Measurements from ENCODE around the gene EMC10. TPM values are rescaled to one million over a fixed set of nuclear protein-coding genes. Genes with fewer than 3 reads are reported as not detected.

The EMC10 gene
- total and polyA plus RNA-seq, 2 experiments from 2014 or later = 35.6 to 160 TPM

- Histone ChIP-seq H3K4me2 (peak overlapping the region; percentile 75), H2AFZ (peak overlapping the region; percentile 47), H4K20me1 (ENCODE audit: insufficient read depth, poor library complexity, severe bottlenecking) (no peaks in the 10 kb centered on the region), H3K9me2 (replicated peaks; ENCODE audit: insufficient read depth) (no peaks in the 10 kb centered on the region), H3K27me3 (no peaks in the 10 kb centered on the region), H3K27ac (peak overlapping the region; percentile 76), H3K4me3 (no peak overlapping the region), H3K9me3 (ENCODE audit: low read depth) (no peaks in the 10 kb centered on the region), H3K79me2 (no peaks in the 10 kb centered on the region), H3K36me3 (replicated peaks; ENCODE audit: insufficient read depth, low read depth) (no peaks in the 10 kb centered on the region), H3K4me1 (ENCODE audit: insufficient read depth) (peaks cover 5% of the 10 kb centered on the region)
- 95% methylated on average over 34 of the region's 36 CpGs for WGBS (ENCODE audit: low lambda C conversion rate, missing lambda C conversion rate)
- no peak for TF ChIP-seq EZH2 (IDR thresholded peaks at IDR 0.05; ENCODE audit: borderline replicate concordance)
- TF ChIP-seq EZH2phosphoT487 (IDR thresholded peaks at IDR 0.05; ENCODE audit: low read depth, severe bottlenecking, unreplicated experiment) = no peak
- TF ChIP-seq CTCF (IDR thresholded peaks at IDR 0.05; ENCODE audit: poor library complexity) = no peak
- DNase-seq (ENCODE audit: low spot score) = peak; percentile 8
These were observed 36.0 kb downstream of the EMC10 start for GRCh38 chr19:50512112-50512998.

GRCh38 chr19:50512999-50513745, 36.9 kb downstream of the EMC10 start:
- TF ChIP-seq EZH2 (IDR thresholded peaks at IDR 0.05; ENCODE audit: borderline replicate concordance) = no peak
- no peak for TF ChIP-seq EZH2phosphoT487 (IDR thresholded peaks at IDR 0.05; ENCODE audit: low read depth, severe bottlenecking, unreplicated experiment)
- Histone ChIP-seq H4K20me1 (ENCODE audit: insufficient read depth, poor library complexity, severe bottlenecking) (no peaks in the 10 kb centered on the region), H3K36me3 (replicated peaks; ENCODE audit: insufficient read depth, low read depth) (no peaks in the 10 kb centered on the region), H2AFZ (no peak overlapping the region), H3K4me1 (ENCODE audit: insufficient read depth) (peaks cover 5% of the 10 kb centered on the region), H3K4me3 (no peak overlapping the region), H3K79me2 (no peaks in the 10 kb centered on the region), H3K27me3 (no peaks in the 10 kb centered on the region), H3K9me2 (replicated peaks; ENCODE audit: insufficient read depth) (no peaks in the 10 kb centered on the region), H3K4me2 (no peak overlapping the region), H3K9me3 (ENCODE audit: low read depth) (no peaks in the 10 kb centered on the region), H3K27ac (no peak overlapping the region)
- WGBS (ENCODE audit: low lambda C conversion rate, missing lambda C conversion rate) = 84% methylated on average over 11 of the region's 12 CpGs
- DNase-seq (ENCODE audit: low spot score) = no peak

- H3K4me2 ChIP-seq = no peak within 1 kb of the TSS
- H3K4me3 ChIP-seq = no peak within 1 kb of the TSS
- no peaks in the 10 kb centered on the region for H3K9me2 ChIP-seq (replicated peaks; ENCODE audit: insufficient read depth)
- H3K4me1 ChIP-seq (ENCODE audit: insufficient read depth) = peaks cover 5% of the 10 kb centered on the region
- H2AFZ ChIP-seq = no peak within 1 kb of the TSS
- no peaks in the 10 kb centered on the region for H3K27me3 ChIP-seq
- no peaks in the 10 kb centered on the region for H3K9me3 ChIP-seq (ENCODE audit: low read depth)
- no peaks in the 10 kb centered on the region for H3K36me3 ChIP-seq (replicated peaks; ENCODE audit: insufficient read depth, low read depth)
- 71% methylated on average over 15 of the region's 22 CpGs for WGBS (ENCODE audit: low lambda C conversion rate, missing lambda C conversion rate)
- no peak within 1 kb of the TSS for H3K27ac ChIP-seq
- TF ChIP-seq EZH2 (IDR thresholded peaks at IDR 0.05; ENCODE audit: borderline replicate concordance) (no peak), EZH2phosphoT487 (IDR thresholded peaks at IDR 0.05; ENCODE audit: low read depth, severe bottlenecking, unreplicated experiment) (no peak), CTCF (IDR thresholded peaks at IDR 0.05; ENCODE audit: poor library complexity) (no peak)
- no peaks in the 10 kb centered on the region for H3K79me2 ChIP-seq
- H4K20me1 ChIP-seq (ENCODE audit: insufficient read depth, poor library complexity, severe bottlenecking) = no peaks in the 10 kb centered on the region
- DNase-seq (ENCODE audit: low spot score) = peak; percentile 20
These were observed 37.5 kb downstream of the EMC10 start, which contains the start of gene ASPDH for GRCh38 chr19:50513746-50514345. Gene ASPDH, minus strand, starts transcription at chr19:50513913. Its CDS starts 90 bp downstream, at chr19:50513823.
